ENCODE measurements around the gene CPE. TPM values are rescaled to one million over a fixed set of nuclear protein-coding genes. Genes with fewer than 3 reads are reported as not detected.

CPE gene
- total RNA-seq, 1 experiment from 2014 or later = 29.3 TPM

- Histone ChIP-seq H3K9me2 (ENCODE audit: insufficient read depth) (no peaks in the 10 kb centered on the region), H3K4me3 (replicated peaks in 1 of 2; ENCODE audit: low read depth in 1 of 2, low read length in 2 of 2) (no peak overlapping the region), H3K27me3 (ENCODE audit: insufficient read depth, low read length) (no peaks in the 10 kb centered on the region), H4K20me1 (ENCODE audit: insufficient read depth) (no peaks in the 10 kb centered on the region), H3K4me1 (ENCODE audit: control insufficient read depth in 1 of 2, insufficient read depth in 2 of 2, low read length in 2 of 2) (no peaks in the 10 kb centered on the region), H3K36me3 (ENCODE audit: control insufficient read depth in 1 of 2, insufficient read depth in 2 of 2, low read length in 2 of 2) (no peaks in the 10 kb centered on the region), H2AFZ (ENCODE audit: low read depth, low read length, poor library complexity, severe bottlenecking) (peak overlapping the region; percentile 12), H3K9me3 (ENCODE audit: control insufficient read depth in 1 of 2, insufficient read depth in 1 of 2, low read depth in 1 of 2, low read length in 2 of 2) (no peaks in the 10 kb centered on the region), H3K9ac (ENCODE audit: low read length) (no peak overlapping the region), H3K4me2 (ENCODE audit: low read length) (no peak overlapping the region), H3K79me2 (ENCODE audit: insufficient read depth, low read length) (no peaks in the 10 kb centered on the region), H3K27ac (ENCODE audit: low read depth, low read length) (no peak overlapping the region)
- ChIA-PET CTCF (interaction anchor here (0.8 to 1.3 kb wide), 2 partner anchors 549 to 552 kb away, joined by 3 to 7 read pairs; no protein-coding TSS in a partner anchor), POLR2A (no interaction called here), RAD21 (ENCODE audit: low non-redundant PET in 1 of 2, low total read pairs in 2 of 2, uncharacterized antibody in 2 of 2, unreplicated experiment in 2 of 2) (no interaction called here)
- no TSS peak for BruUV-seq (replicated peaks)
- intact Hi-C loops (cut with micrococcal nuclease) = no loop called here
- no peak for TF ChIP-seq YY1 (IDR thresholded peaks at IDR 0.05; ENCODE audit: extremely low read depth, insufficient replicate concordance, low read depth, low read length)
- TF ChIP-seq MAX (IDR thresholded peaks at IDR 0.05) = no peak
- no peak for TF ChIP-seq RAD21 (IDR thresholded peaks at IDR 0.05; ENCODE audit: low read depth)
- no peak for TF ChIP-seq REST (IDR thresholded peaks at IDR 0.05; ENCODE audit: low read depth)
- no peak for TF ChIP-seq POLR2AphosphoS5 (IDR thresholded peaks at IDR 0.05; ENCODE audit: low read depth, low read length)
- no peak for TF ChIP-seq ZFX (IDR thresholded peaks at IDR 0.05)
- TF ChIP-seq JUND (IDR thresholded peaks at IDR 0.05) = no peak
- no peak for TF ChIP-seq FOSL1 (IDR thresholded peaks at IDR 0.05; ENCODE audit: low read depth)
- TF ChIP-seq EZH2 (IDR thresholded peaks at IDR 0.05) = no peak
- no peak for TF ChIP-seq CBX3 (IDR thresholded peaks at IDR 0.05; ENCODE audit: low read depth)
- TF ChIP-seq SP1 (IDR thresholded peaks at IDR 0.05; ENCODE audit: low read depth) = no peak
- TF ChIP-seq ZBTB33 (IDR thresholded peaks at IDR 0.05; ENCODE audit: extremely low read depth, insufficient replicate concordance, low read length) = no peak
- TF ChIP-seq ZNF274 (IDR thresholded peaks at IDR 0.05; ENCODE audit: low read depth, low read length) = no peak
- no peak for TF ChIP-seq CEBPB (IDR thresholded peaks at IDR 0.05; ENCODE audit: low read depth)
- TF ChIP-seq TCF7L2 (IDR thresholded peaks at IDR 0.05; ENCODE audit: borderline replicate concordance, extremely low read depth, insufficient read depth, insufficient read length) = no peak
- TF ChIP-seq ATF3 (IDR thresholded peaks at IDR 0.05) = no peak
- no peak for TF ChIP-seq POLR2A (IDR thresholded peaks at IDR 0.05; ENCODE audit: borderline replicate concordance, extremely low read depth, insufficient read depth, insufficient read length)
- no peak for TF ChIP-seq CTCF (IDR thresholded peaks at IDR 0.05 in 2 of 3, conservative IDR thresholded peaks at IDR 0.05 in 1 of 3; ENCODE audit: borderline replicate concordance in 1 of 3, insufficient read depth in 1 of 3, low read depth in 2 of 3, low read length in 2 of 3)
- no peak for TF ChIP-seq SRF (IDR thresholded peaks at IDR 0.05; ENCODE audit: low read depth)
- ATAC-seq (no peak), DNase-seq (ENCODE audit: low read depth, low spot score) (no peak)
Observed at GRCh38 chr4:165542476-165542875, 163.7 kb downstream of the CPE start.

Data from HCT116 (cell line).